OCI-LY1 (cell line): ENCODE results near the gene ARMH4.

Source experiments
- H2AFZ ChIP-seq: fragments of 200-600 bp; sonication (generic), shearing (Covaris generic); 2 replicates; pipeline ENCODE4 v1.6.0; 2014; ENCODE audit warnings: antibody characterized with exemption, mild to moderate bottlenecking, low read length
- H3F3A ChIP-seq: fragments of 200-600 bp; sonication (generic), shearing (Covaris generic); 2 replicates; pipeline ENCODE4 v1.6.0; 2014; ENCODE audit warnings: mild to moderate bottlenecking, antibody characterized with exemption, low read length, moderate library complexity; ENCODE audit not compliant: insufficient read depth
- H3K27ac ChIP-seq: fragments of 200-600 bp; sonication (generic); 2 replicates; pipeline ENCODE4 v1.5.1; 2014; ENCODE audit warnings: low read length, mixed run types, mild to moderate bottlenecking, low read depth; ENCODE audit not compliant: poor library complexity, severe bottlenecking
- H3K27me3 ChIP-seq: fragments of 200-600 bp; sonication (generic); 2 replicates; pipeline ENCODE4 v1.6.0; 2014; ENCODE audit warnings: antibody characterized with exemption, mild to moderate bottlenecking, low read length, moderate library complexity; ENCODE audit not compliant: insufficient read depth
- H3K36me3 ChIP-seq: fragments of 200-600 bp; sonication (generic); 2 replicates; pipeline ENCODE4 v1.6.1; 2014; ENCODE audit warnings: mild to moderate bottlenecking, antibody characterized with exemption, low read length, moderate library complexity, mixed read lengths; ENCODE audit not compliant: insufficient read depth
- H3K4me1 ChIP-seq: fragments of 200-600 bp; sonication (generic); 2 replicates; pipeline ENCODE4 v1.5.1; 2014; ENCODE audit warnings: mild to moderate bottlenecking, low read length, moderate library complexity; ENCODE audit not compliant: insufficient read depth, severe bottlenecking
- H3K4me2 ChIP-seq: fragments of 200-600 bp; sonication (generic), shearing (Covaris generic); 2 replicates; pipeline ENCODE4 v1.6.1; 2014; ENCODE audit warnings: low read length
- H3K4me3 ChIP-seq: fragments of 200-600 bp; sonication (generic); 2 replicates; pipeline ENCODE4 v1.5.1; 2014; ENCODE audit warnings: low read length, low read depth, mild to moderate bottlenecking, mixed read lengths; ENCODE audit not compliant: poor library complexity, severe bottlenecking
- H3K79me2 ChIP-seq: fragments of 200-600 bp; shearing (Covaris generic); 2 replicates; pipeline ENCODE4 v1.6.1; 2016; ENCODE audit warnings: mixed run types, low read length, mixed read lengths; ENCODE audit not compliant: insufficient read depth
- H3K9ac ChIP-seq: fragments of 200-600 bp; sonication (generic), shearing (Covaris generic); 2 replicates; pipeline ENCODE4 v1.6.1; 2014; ENCODE audit warnings: mild to moderate bottlenecking, low read length, mixed read lengths
- H3K9me2 ChIP-seq: fragments of 200-600 bp; sonication (generic), shearing (Covaris generic); 2 replicates; pipeline ENCODE4 v1.6.1; 2014; ENCODE audit warnings: low read depth, mild to moderate bottlenecking, low read length, mixed read lengths
- H3K9me3 ChIP-seq: fragments of 200-600 bp; shearing (Covaris generic); 2 replicates; pipeline ENCODE4 v1.6.1; 2014; ENCODE audit warnings: low read length, mixed read lengths
- H4K20me1 ChIP-seq: fragments of 200-600 bp; sonication (generic), shearing (Covaris generic); 2 replicates; pipeline ENCODE4 v1.6.0; 2016; ENCODE audit warnings: mild to moderate bottlenecking, low read length; ENCODE audit not compliant: insufficient read depth
- EZH2 ChIP-seq: fragments of 200-600 bp; sonication (generic), shearing (Covaris generic); IDR thresholded peaks from 2 replicates; pipeline ENCODE4 v1.8.0; 2017; ENCODE audit warnings: borderline replicate concordance, mixed run types, mild to moderate bottlenecking, antibody characterized with exemption, low read length, moderate library complexity, mixed read lengths
- TF ChIP-seq, protein P1 (sequence below): fragments of 200-600 bp; sonication (generic), shearing (Covaris generic); IDR thresholded peaks from 2 replicates; pipeline ENCODE4 v1.5.1; 2017; ENCODE audit warnings: mild to moderate bottlenecking, antibody characterized with exemption, low read length, moderate library complexity, mixed read lengths

Gene ARMH4

DNA sequence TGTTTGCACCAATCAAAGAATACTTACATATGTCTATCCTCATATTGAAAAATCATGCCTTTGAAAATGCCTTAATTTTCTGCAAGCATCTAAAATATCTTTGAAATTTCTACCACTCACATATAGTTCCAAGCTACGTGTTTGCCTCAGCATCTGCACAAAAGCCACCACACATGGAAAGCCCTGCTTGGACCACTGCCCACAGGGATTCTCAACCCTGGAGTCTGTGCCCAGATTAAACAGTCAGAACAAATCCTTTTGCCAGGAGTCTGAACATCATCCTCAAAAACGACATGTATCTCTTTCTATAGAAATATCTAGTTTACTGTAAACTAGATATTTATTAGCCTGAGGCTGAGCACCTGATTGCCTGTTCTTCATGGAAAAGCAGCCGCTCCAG, 32.6 kb downstream of the ARMH4 start:
- H3K4me1 ChIP-seq = no peaks in the 10 kb centered on the region
- H3K4me3 ChIP-seq = no peak overlapping the region
- H3K27ac ChIP-seq = no peak overlapping the region
- H3K27me3 ChIP-seq = no peaks in the 10 kb centered on the region
- no peak overlapping the region for H3K4me2 ChIP-seq
- no peaks in the 10 kb centered on the region for H3K9me3 ChIP-seq
- H4K20me1 ChIP-seq = no peaks in the 10 kb centered on the region
- no peak overlapping the region for H3K9ac ChIP-seq
- no peaks in the 10 kb centered on the region for H3K9me2 ChIP-seq
- no peaks in the 10 kb centered on the region for H3F3A ChIP-seq
- no peak overlapping the region for H2AFZ ChIP-seq
- TF ChIP-seq EZH2 = no peak
- TF ChIP-seq, protein P1, sequence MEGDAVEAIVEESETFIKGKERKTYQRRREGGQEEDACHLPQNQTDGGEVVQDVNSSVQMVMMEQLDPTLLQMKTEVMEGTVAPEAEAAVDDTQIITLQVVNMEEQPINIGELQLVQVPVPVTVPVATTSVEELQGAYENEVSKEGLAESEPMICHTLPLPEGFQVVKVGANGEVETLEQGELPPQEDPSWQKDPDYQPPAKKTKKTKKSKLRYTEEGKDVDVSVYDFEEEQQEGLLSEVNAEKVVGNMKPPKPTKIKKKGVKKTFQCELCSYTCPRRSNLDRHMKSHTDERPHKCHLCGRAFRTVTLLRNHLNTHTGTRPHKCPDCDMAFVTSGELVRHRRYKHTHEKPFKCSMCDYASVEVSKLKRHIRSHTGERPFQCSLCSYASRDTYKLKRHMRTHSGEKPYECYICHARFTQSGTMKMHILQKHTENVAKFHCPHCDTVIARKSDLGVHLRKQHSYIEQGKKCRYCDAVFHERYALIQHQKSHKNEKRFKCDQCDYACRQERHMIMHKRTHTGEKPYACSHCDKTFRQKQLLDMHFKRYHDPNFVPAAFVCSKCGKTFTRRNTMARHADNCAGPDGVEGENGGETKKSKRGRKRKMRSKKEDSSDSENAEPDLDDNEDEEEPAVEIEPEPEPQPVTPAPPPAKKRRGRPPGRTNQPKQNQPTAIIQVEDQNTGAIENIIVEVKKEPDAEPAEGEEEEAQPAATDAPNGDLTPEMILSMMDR = no peak
- H3K79me2 ChIP-seq = no peaks in the 10 kb centered on the region
- H3K36me3 ChIP-seq = no peaks in the 10 kb centered on the region

DNA sequence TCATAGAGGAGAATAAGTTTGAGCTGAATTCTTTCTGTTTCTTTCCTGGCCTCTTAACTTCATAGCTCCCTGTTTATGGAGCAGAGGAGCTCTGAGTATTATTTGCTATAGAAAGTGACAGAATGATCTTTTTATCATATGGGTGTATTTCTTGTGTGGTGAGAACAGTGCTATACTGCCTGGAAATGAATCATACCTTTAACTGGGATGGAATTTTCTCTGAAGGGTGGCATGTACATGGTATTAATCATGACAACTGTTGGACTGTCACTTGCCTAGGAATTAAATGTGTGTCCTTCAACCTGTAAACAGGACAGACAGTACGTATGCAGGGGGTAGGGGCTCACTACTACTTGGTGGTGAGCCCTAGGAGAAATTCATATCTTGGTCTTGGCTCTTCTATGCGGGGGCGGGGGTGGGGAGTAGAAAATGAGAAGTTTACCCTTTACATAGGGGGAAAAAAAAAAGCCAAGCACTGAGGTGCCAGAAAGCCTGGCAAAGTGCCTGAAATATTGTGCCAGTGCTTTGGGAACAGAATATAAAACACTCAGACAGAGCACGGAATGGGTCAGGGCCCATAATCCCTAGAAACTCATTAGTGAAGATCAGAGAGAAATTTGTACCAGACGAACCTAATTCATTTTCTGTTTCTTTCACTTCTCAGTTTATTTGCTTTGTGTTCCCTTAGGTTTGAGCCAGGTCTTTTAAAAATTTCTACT, 33.8 kb downstream of the ARMH4 start:
- H4K20me1 ChIP-seq = no peaks in the 10 kb centered on the region
- no peaks in the 10 kb centered on the region for H3F3A ChIP-seq
- H3K36me3 ChIP-seq = no peaks in the 10 kb centered on the region
- no peak overlapping the region for H3K4me2 ChIP-seq
- no peak overlapping the region for H3K4me3 ChIP-seq
- no peaks in the 10 kb centered on the region for H3K79me2 ChIP-seq
- no peak overlapping the region for H3K27ac ChIP-seq
- H3K9me3 ChIP-seq = no peaks in the 10 kb centered on the region
- no peaks in the 10 kb centered on the region for H3K4me1 ChIP-seq
- no peak overlapping the region for H3K9ac ChIP-seq
- no peak overlapping the region for H2AFZ ChIP-seq
- TF ChIP-seq, protein P1 = no peak
- no peak for TF ChIP-seq EZH2
- no peaks in the 10 kb centered on the region for H3K9me2 ChIP-seq
- H3K27me3 ChIP-seq = no peaks in the 10 kb centered on the region

DNA sequence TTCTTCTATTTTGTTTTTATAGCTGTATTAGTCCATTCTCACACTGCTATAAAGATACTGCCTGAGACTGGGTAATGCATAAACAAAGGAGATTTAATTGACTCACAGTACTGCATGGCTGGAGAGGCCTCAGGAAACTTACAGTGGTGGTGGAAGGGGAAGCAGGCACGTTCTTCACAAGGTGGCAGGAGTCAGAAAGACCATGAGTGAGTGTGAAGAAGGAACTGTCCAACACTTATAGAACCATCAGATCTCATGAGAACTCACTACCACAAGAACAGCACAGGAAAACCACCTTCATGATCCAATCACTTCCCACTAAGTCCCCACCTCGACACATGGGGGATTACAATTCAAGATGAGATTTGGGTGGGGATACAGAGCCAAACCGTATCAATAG, 42.3 kb downstream of the ARMH4 start:
- Histone ChIP-seq H4K20me1 (no peaks in the 10 kb centered on the region), H3K9me2 (no peaks in the 10 kb centered on the region)
- no peak for TF ChIP-seq EZH2
- TF ChIP-seq, protein P1 = no peak

More for the DNA sequence above, 42.3 kb downstream of the ARMH4 start:
- Histone ChIP-seq H3K9ac (no peak overlapping the region), H3K79me2 (no peaks in the 10 kb centered on the region), H2AFZ (no peak overlapping the region), H3K4me3 (no peak overlapping the region), H3F3A (no peaks in the 10 kb centered on the region), H3K4me1 (no peaks in the 10 kb centered on the region), H3K4me2 (no peak overlapping the region), H3K36me3 (no peaks in the 10 kb centered on the region), H3K27me3 (no peaks in the 10 kb centered on the region), H3K9me3 (no peaks in the 10 kb centered on the region), H3K27ac (no peak overlapping the region)
